ENCODE measurements around the gene ALDOC.

The ALDOC gene

GRCh38 chr17:28576758-28577465 lies at the start of gene ALDOC:
Gene ALDOC (minus strand): TSS chr17:28576895. CDS start chr17:28575532, 1,363 bp downstream.
- Histone ChIP-seq H3K4me3 (peak within 1 kb of the TSS; percentile 55), H3K27ac (peak within 1 kb of the TSS in 1 of 2 donors; percentile 42)
- peak; percentile 93 for DNase-seq (ENCODE audit: low spot score)
- no peak for TF ChIP-seq CTCF (IDR thresholded peaks at IDR 0.05)

GRCh38 chr17:28624148-28624547 lies 47.5 kb upstream of the ALDOC start:
- no peak overlapping the region for H3K4me3 ChIP-seq
- H3K27ac ChIP-seq = no peak overlapping the region
- DNase-seq (ENCODE audit: low spot score) = no peak
- TF ChIP-seq CTCF (IDR thresholded peaks at IDR 0.05) = no peak

GRCh38 chr17:28623696-28624095 lies 47.0 kb upstream of the ALDOC start:
- no peak for TF ChIP-seq CTCF (IDR thresholded peaks at IDR 0.05)
- DNase-seq (ENCODE audit: low spot score) = peak; percentile 28
- H3K27ac ChIP-seq = no peak overlapping the region
- no peak overlapping the region for H3K4me3 ChIP-seq

- DNase-seq (ENCODE audit: low spot score) = no peak
- no peak for TF ChIP-seq CTCF (IDR thresholded peaks at IDR 0.05)
- Histone ChIP-seq H3K27ac (no peak overlapping the region), H3K4me3 (no peak overlapping the region)
These were observed 45.5 kb upstream of the ALDOC start for GRCh38 chr17:28622186-28622585.

- no peak for TF ChIP-seq CTCF (IDR thresholded peaks at IDR 0.05)
- no peak overlapping the region for H3K27ac ChIP-seq
- no peak for DNase-seq (ENCODE audit: low spot score)
- no peak overlapping the region for H3K4me3 ChIP-seq
These were observed 43.3 kb upstream of the ALDOC start for GRCh38 chr17:28620010-28620409.

- TF ChIP-seq CTCF (IDR thresholded peaks at IDR 0.05) = no peak
- no peak overlapping the region for H3K4me3 ChIP-seq
- no peak overlapping the region for H3K27ac ChIP-seq
- DNase-seq (ENCODE audit: low spot score) = no peak
These were observed 41.8 kb upstream of the ALDOC start for GRCh38 chr17:28618464-28618863.

GRCh38 chr17:28616281-28616680 lies 39.6 kb upstream of the ALDOC start:
- no peak overlapping the region for H3K4me3 ChIP-seq
- no peak for TF ChIP-seq CTCF (IDR thresholded peaks at IDR 0.05)

More at GRCh38 chr17:28616281-28616680, 39.6 kb upstream of the ALDOC start:
- H3K27ac ChIP-seq = no peak overlapping the region
- DNase-seq (ENCODE audit: low spot score) = peak; percentile 50

Measured in coronary artery (tissue), 2 donors.